ENCODE data around the gene ARHGEF5.

DNA sequence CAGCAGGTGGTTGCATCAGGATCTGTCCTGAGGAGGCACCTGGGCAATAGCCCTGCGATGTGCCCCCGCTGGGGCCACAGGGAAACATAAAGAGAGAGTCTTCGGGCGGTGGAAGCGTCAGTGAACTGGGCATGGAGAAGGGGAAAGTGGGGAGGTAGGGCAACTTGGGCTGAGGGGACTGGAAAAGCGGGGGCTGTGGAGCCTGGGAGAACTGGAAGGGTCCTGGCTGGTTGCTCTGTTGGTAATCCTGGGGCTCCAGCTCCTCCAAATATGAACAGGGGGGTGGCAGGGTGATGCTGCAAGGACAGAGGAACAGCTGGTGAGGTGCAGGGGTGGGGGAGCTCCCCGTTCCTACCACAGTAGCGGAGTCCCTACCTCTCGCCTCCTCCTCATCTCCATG lies 43.1 kb downstream of the ARHGEF5 start:
- no peak for TF ChIP-seq POLR2AphosphoS5 (IDR thresholded peaks at IDR 0.05; ENCODE audit: low read depth, low read length)
- no peak for TF ChIP-seq POLR2A (IDR thresholded peaks at IDR 0.05; ENCODE audit: low read depth, low read length)
- no peak for TF ChIP-seq SPI1 (IDR thresholded peaks at IDR 0.05; ENCODE audit: low read depth, low read length)
- no peak for TF ChIP-seq PAX5 (IDR thresholded peaks at IDR 0.05; ENCODE audit: insufficient read depth, low read length, severe bottlenecking)
- TF ChIP-seq TAF1 (IDR thresholded peaks at IDR 0.05; ENCODE audit: low read depth, low read length), result no peak
- TF ChIP-seq POU2F2 (IDR thresholded peaks at IDR 0.05; ENCODE audit: low read depth, low read length), result no peak

Data from GM12891 (cell line).